22Rv1 (cell line): Measurements from ENCODE around the gene ASB4.

ENCODE experiments used
- H3K27ac ChIP-seq: fragments of 450-650 bp; 2 replicates; pipeline ENCODE4 v1.5.1; 2017
- ZFX ChIP-seq: fragments of 450-650 bp; IDR thresholded peaks from 2 replicates; pipeline ENCODE4 v1.6.1; 2017; ENCODE audit warnings: antibody characterized with exemption, borderline replicate concordance
- TF ChIP-seq, protein P1 (sequence below): fragments of 450-650 bp; IDR thresholded peaks from 2 replicates; pipeline ENCODE4 v1.5.1; 2017; ENCODE audit warnings: mild to moderate bottlenecking

ASB4 gene, protein sequence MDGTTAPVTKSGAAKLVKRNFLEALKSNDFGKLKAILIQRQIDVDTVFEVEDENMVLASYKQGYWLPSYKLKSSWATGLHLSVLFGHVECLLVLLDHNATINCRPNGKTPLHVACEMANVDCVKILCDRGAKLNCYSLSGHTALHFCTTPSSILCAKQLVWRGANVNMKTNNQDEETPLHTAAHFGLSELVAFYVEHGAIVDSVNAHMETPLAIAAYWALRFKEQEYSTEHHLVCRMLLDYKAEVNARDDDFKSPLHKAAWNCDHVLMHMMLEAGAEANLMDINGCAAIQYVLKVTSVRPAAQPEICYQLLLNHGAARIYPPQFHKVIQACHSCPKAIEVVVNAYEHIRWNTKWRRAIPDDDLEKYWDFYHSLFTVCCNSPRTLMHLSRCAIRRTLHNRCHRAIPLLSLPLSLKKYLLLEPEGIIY

DNA sequence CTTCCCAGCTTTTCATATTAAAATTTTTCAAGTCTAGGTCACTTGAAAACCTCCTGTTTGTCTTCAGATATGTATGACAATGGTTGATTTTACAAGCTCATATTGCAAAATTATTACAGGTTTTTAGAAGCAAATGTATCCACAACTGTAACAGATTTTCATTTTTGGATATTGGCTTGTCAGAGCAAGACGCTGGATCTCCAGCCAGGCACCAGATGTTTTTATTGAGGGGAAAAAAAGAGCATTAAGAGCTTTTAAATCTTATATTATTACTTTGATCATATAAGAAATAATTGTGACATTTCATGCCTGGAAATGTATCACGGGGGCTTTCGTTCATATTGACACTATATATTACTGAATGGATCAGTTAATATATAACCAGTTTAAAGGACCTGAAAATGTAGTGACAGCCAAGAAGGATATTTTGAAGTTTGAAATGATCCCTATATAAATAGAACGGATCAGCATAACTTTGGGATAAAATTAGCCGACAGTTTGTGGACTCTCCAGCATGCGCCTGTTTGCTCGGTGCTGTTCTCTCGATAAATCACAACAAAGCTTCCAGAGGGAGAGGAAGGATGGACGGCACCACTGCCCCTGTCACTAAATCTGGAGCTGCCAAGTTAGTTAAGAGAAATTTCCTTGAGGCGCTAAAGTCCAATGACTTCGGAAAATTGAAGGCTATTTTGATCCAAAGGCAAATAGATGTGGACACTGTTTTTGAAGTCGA is at the start of gene ASB4:
Gene ASB4, plus strand, starts transcription at position 553 of the 733 bp plus-strand sequence. Its CDS starts 29 bp downstream, at position 582.
- TF ChIP-seq ZFX, result no peak
- TF ChIP-seq, protein P1, sequence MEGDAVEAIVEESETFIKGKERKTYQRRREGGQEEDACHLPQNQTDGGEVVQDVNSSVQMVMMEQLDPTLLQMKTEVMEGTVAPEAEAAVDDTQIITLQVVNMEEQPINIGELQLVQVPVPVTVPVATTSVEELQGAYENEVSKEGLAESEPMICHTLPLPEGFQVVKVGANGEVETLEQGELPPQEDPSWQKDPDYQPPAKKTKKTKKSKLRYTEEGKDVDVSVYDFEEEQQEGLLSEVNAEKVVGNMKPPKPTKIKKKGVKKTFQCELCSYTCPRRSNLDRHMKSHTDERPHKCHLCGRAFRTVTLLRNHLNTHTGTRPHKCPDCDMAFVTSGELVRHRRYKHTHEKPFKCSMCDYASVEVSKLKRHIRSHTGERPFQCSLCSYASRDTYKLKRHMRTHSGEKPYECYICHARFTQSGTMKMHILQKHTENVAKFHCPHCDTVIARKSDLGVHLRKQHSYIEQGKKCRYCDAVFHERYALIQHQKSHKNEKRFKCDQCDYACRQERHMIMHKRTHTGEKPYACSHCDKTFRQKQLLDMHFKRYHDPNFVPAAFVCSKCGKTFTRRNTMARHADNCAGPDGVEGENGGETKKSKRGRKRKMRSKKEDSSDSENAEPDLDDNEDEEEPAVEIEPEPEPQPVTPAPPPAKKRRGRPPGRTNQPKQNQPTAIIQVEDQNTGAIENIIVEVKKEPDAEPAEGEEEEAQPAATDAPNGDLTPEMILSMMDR, result no peak
- H3K27ac ChIP-seq, result no peak within 1 kb of the TSS

DNA sequence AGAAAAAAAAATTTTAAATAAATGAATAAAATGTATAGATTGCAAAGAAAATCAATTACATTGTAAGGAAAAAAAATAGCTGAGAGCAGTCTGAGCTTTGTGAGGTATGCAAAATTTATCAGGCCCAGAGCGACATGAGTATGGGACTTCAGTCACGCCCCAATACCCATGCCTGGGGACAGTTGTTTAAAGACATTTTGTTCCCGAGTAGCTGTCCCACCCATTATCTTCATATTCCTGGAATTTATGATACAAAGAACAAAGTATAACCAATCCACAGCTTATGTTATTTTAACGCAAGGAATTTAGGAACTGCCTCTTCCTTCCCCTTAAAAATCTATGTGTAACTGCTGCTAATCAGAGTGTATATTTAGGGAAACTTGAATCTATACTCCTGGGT is 49.3 kb upstream of the ASB4 start:
- no peak for TF ChIP-seq ZFX
- TF ChIP-seq, protein P1, result no peak
- H3K27ac ChIP-seq, result no peak overlapping the region

DNA sequence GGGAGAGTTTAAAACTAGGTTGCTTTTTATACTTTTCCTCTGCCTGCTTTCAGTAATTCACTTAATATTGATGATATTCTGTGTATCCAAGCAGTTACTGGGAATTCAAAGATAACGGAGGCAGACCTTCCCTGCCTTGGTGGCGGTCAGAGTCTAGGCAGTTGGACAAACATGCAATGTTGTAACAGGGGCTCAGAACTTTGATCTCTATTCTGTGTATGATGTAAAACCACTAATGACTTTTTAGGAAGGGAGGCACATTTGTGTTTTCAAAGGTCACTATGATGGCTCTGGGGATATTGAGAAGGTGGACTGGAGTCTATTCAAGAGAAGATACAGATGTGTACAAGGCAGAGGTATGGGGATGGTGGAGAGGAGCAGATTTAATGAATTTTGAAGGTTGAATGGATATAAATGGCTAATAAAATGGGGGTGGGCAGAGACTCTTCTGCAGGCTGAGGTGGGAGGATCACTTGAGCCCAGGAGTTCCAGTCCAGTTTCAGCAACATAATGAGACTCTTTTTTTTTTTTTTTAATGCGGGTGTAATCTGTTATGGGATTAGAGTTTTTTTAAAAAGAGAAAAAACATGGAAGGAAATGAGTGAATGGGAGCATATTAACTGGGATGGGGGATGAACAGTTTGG is 45.2 kb upstream of the ASB4 start:
- H3K27ac ChIP-seq, result no peak overlapping the region
- TF ChIP-seq ZFX, result no peak
- TF ChIP-seq, protein P1, result no peak

DNA sequence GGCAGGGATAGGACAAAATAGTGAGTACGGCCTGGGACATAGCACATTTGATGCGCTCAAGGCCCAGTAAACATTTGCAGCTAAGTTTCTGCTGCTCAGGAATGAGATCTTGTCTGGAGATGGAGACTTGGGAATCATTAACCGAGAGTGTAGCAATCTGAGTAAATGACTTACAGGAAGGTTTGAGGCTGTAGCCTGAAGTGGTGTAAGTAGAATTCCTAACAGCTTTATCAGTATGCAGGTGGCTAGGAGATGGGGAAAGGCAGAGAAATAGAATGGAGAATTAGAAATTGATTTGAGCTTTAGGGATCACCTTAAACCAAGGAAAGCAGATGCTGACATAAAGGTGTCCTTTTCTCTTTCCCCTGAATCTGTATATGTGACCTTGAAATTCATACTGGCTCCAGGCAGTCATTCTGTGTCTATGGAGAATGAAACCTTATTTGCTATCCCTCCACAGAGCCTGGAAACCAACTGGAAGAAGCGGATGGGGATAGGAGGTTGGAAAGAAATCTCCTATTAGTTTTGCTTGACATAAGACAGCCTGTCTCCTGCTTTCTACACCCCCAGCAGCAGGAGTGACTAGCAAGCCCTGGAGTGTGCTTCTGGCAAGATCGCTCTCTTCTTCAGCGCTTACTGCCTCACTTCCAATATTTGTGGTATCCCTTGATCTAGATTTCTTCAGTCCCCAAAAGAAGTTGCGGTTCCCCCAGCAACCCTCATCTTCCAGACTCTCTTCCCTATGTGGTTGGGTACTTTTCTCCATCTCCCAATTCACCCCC is 44.5 kb upstream of the ASB4 start:
- no peak overlapping the region for H3K27ac ChIP-seq
- TF ChIP-seq, protein P1, result no peak
- TF ChIP-seq ZFX, result no peak

DNA sequence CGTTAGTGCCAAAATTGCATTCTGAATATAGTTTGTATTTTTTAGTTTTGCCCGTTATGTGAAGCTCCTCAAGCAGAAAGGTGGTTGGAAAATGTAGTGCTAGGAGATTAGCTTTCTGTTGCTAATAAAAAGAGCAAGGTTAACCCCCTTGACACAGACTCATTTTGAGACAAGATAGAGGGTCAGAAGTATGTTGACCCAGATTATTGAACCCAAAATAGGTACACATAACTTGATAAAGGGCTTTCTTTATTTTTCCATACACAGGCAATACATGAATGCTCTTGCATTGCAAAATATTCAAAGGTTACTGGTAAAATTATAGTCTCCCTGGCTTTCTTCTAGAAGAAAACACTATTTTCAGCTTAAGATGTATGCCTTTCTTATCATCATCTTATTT is 40.9 kb upstream of the ASB4 start:
- H3K27ac ChIP-seq, result no peak overlapping the region
- no peak for TF ChIP-seq ZFX
- TF ChIP-seq, protein P1, result no peak

DNA sequence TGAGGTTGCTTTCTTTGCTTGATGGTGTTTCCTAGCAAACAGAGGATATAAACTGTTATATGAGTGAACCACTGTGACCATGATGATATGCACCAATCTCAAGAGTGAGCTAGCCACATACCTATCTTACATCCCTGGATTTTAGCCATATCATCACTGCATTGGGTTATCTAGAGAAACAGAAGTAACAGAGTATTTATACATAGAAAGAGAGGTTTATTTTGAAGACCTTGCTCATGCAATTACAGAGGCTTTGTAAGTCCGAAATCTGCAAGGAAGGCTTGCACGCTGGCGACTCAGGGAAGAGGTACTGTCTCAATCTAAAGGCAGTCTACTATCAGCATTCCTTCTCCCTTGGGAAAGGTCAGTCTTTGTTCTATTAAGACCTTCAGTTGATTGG is 39.1 kb upstream of the ASB4 start:
- no peak for TF ChIP-seq ZFX
- TF ChIP-seq, protein P1, result no peak
- H3K27ac ChIP-seq, result no peak overlapping the region
